CD4-positive, alpha-beta T cell treated with Interleukin-17A for 1 hour (primary cell): ENCODE measurements around the gene TNFSF4.

Experiments
- DNase-seq: peaks from one replicate; pipeline ENCODE4 v3.0.0-alpha.2; 2020

Gene TNFSF4

GRCh38 chr1:173210283-173210682, 3.2 kb upstream of the TNFSF4 start:
- no peak for DNase-seq

DNA sequence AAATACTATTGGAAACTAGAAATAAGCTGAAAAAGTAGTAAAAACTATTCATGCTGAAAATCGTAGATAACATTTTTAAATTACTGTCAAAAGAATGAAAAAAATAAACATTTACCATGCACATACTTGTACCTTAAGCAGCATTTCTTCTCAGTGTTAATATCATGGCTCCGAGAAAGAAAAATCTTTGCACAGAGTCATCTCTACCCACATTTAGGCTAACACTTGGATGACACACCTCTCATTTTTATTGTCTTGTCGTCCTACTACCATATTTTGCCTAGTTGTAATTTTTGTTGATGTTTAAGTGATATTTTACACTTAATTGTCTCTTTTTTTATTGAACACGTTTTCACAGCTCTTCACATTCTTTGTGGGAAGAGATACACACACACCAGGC, 1.7 kb upstream of the TNFSF4 start:
- DNase-seq: no peak

- no peak for DNase-seq
These were observed 1.0 kb upstream of the TNFSF4 start for GRCh38 chr1:173208146-173208545.

GRCh38 chr1:173205146-173206051, 1.7 kb downstream of the TNFSF4 start:
- peak; percentile 47 for DNase-seq

GRCh38 chr1:173204693-173205092, 2.4 kb downstream of the TNFSF4 start:
- DNase-seq: no peak

DNA sequence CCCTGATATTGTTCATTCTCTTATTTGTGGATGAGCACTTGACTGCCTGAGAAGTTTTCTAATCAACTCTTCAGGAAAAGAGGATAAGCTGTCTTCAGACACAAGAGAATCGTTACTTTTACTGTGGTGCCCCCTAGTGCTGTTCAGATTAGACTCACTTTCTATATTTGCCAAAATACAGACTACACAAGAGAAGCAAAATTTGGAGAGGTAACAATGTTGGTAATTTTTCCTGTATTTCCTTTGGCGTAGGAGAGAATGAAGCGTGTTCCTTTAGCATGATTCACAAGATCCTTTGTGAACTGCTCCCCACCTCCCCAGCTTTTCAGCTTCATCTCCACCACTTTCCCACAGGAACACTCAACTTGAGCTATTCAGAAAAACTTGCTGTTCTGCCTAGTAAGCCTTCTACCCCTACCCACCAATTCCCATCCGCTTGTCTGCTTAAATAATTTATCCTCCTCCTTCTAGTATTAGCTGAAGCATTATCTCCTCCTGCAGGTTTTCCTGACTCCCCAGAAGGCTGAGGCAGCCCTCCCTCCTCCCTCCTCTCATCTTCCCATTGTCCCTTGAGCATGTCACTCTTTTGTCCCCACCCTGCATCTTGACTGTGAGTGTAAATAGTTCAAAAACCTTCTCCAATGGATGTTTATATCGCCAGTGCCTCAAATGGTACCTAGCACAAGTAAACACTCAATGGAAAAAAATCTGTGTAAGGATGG, 4.5 kb downstream of the TNFSF4 start:
- DNase-seq: peak; percentile 36

DNA sequence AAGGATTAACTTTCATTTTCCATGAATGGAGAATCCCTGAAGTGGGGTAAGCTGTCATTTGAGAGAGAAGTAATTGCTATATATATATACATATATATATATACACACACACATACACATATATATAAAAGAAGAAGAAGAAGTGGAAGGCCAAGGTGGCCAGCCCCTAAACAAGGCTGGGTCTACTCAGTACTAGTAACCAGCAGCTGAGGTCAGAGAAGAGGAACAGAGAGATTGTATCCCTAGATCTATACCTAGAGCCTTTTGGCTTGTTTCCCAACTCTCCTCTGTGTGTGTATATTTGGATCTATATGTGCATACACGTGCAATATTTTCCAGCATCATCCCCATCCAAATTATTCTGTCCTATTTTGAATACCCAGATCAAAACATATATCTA, 5.2 kb downstream of the TNFSF4 start:
- no peak for DNase-seq

DNA sequence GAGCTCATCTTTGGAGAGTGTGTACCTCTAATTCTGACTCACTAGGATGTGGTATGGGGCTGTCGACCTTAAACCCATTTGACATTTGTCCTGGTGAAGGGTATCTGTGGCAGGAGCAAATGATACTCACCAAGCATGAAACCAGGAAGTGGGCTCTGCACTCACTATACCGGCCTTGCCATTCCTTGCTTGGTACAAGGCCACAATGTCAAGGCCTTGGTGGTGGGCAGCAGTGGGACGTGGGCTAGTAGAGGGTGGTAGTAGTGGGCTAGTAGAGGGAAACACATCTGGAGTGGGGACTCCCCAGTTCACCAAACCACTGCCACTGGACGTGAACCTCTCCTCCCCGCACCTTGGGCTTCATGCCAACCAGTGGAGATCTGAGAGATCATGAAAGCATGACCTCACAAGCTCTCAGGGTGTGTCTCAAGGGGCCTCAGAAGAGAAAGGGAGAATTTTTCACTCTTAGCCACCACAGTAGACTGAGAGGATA, 11.5 kb downstream of the TNFSF4 start:
- DNase-seq: no peak

- no peak for DNase-seq
These were observed 13.5 kb downstream of the TNFSF4 start for GRCh38 chr1:173193639-173194038.

- no peak for DNase-seq
These were observed 16.0 kb downstream of the TNFSF4 start for GRCh38 chr1:173191011-173191705.

DNA sequence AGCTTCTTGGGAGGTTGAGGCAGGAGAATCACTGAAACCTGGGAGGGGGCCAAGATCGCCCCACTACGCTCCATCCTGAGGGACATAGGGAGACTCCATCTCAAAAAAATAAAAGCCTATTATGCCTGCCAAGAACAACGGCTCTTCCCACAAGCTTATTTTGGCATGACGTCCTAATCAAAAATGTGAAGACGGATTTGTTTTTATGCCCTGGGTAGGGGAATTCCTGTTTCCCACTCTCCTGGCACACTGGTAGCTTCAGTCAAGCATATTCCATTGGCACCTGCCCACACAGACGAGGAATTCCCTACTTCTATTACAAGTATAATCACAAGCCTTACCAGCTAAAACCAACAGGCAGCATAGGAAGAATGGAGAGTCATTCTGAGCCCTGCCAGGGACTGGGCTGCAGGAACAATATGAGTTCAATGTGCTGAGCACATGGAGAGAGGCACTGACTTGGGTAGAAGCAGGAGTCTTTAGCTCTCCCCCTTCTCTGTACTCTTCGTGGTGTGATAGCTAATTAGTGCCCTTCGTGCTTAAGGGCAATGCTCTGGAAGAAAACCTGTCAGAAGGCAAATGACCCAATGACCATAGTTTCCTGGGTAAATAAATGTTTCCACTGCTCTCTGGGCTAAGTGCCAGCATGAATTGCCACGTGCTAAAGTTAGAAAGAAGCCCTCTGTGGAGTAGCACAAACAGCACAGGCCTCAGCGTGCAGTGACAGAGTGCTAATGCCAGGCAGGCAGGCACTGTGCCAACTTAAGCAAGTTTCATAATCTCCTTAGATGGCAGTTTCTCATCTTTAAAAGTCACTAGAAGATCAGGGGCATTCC, 16.8 kb downstream of the TNFSF4 start:
- no peak for DNase-seq

GRCh38 chr1:173187671-173188237, 19.4 kb downstream of the TNFSF4 start:
- no peak for DNase-seq

- no peak for DNase-seq
These were observed 25.3 kb downstream of the TNFSF4 start for GRCh38 chr1:173181791-173182190.

DNA sequence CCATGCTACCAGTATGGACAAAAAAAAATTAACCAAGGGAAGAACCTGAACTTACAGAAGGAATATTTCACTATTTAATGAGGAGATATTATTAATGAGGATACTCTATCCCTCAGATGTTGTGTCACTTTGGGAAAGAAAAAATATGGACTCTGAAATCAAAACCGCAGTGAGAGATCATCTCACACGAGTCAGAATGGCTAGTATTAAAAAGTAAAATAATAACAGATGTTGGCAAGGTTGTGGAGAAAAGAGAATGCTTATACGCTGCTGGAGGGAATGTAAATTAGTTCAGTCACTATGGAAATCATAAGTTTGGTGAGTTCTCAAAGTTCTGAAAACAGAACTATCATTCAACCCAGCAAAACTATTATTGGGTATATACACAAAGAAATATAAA, 30.9 kb downstream of the TNFSF4 start:
- no peak for DNase-seq

DNA sequence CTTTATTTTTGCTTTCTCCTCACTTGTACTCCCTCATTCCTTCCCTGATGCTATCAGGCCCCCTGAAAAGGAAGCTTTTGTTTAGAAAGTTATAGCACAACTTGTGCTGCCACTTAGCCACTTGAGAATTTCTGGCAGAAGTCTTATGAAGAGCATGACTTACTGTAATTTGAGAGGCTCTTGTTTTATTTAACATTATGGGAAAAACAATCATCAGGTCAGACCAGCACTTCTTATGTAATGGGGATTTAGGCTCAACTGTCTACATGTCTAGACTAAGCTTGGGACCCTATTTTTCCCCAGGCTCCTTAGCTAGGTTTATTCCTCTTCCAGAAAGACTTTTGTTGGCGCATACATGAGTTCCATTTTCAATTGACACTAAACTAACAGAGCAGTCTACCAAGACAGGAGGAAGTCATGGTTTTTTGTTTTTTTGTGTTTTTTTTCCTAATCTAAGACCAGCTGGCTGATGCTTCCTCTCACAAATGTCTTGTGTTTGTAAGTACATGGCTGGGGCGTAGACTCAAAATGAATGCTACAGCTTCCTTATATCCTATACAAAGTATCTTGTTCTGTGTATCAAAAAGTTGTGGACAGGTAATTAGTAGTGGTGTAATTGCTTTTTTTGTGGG, 31.5 kb downstream of the TNFSF4 start:
- DNase-seq: no peak

DNA sequence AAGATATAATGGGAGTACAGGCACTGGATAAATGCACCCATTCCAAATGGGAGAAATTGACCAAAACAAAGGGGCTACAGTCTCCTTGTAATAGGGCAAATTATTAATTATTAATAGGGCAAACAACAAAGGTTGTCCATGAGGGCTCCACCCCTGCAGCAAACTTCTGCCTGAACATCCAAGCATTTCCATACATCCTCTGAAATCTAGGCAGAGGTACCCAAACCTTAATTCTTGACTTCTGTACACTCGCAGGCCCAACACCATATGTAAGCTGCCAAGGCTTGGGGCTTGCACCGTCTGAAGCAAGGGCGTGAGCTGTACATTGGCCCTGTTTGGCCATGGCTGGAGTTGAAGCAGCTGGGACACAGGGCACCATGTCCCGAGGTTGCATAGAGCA, 33.7 kb downstream of the TNFSF4 start:
- no peak for DNase-seq

GRCh38 chr1:173171152-173171551, 36.0 kb downstream of the TNFSF4 start:
- DNase-seq: no peak

DNA sequence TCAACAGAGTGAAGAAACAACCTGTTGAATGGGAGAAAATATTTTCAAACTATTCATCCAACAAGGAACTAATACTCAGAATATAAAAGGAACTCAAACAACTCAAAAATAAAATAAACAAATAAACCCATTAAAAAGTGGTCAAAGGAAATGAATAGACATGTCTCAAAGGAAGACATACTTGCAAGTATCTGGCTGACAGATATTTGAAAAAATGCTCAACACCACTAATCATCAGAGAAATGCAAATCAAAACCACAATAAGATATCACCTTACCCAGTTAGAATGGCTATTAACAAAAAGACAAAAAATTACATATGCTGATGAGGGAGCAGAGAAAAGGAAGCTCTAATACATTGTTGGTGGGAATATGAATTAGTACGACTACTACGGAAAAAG, 38.2 kb downstream of the TNFSF4 start:
- DNase-seq: no peak

GRCh38 chr1:173164686-173165085, 42.4 kb downstream of the TNFSF4 start:
- no peak for DNase-seq

DNA sequence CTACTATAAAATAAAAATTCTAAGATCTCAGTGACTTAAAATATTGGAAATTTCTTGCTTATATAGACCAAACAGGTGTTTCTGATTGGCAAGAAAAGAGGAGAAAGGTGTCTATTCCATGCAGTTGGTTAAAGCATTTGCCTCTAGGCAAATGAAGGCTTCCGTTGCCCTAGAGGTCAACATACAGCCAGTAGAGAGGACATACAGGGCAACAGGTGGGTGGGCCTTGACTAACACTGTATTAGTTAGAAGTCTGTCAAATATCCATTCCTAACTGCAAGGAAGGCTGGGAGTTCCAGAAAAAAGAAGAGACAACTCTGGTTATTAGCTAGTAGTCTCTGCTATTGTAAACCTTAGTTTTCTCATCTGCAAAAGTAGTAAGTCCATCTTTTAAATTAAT, 43.0 kb downstream of the TNFSF4 start:
- DNase-seq: no peak

DNA sequence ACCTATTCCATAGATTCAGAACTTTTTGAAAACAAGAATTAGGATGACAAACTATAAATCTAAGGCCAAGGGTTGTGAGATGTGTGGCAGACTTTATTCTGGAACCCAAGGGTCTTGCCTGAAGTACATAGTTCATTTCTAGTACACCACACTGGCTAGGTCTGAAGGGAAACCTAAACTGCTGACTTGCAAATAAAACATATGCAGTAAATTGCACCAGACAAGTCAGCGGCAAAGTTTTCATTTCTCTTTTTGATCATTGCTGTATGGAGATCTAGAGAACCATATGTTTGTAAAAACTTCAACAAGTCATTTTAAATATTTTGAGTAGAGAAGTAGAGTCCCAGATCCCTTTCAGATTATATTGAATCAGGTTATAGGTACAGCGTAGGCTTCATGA, 43.9 kb downstream of the TNFSF4 start:
- DNase-seq: no peak

DNA sequence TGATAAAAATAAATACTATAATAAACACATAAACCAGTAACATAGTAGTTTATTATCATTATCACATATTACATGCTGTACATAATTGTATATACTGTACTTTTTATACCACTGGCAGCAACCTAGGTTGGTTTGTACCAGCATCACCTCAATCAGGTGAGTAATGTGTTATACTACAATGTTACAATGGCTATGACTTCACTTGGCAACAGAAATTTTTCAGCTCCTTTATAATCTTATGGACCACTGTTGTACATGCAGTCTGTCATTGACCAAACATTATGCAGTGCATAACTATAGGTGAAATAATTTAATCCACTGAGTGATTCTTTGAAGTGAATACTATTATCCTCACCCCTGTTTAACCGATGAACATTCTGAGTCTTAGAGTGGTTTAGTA, 44.5 kb downstream of the TNFSF4 start:
- DNase-seq: no peak
